ENCODE measurements around the gene ABHD17C. TPM values are rescaled to one million over a fixed set of nuclear protein-coding genes. Genes with fewer than 3 reads are reported as not detected.
A peak's percentile ranks its signal among the peaks of the same experiment; 100 is the strongest.

Gene ABHD17C
- total and polyA plus RNA-seq, 2 of the 8 experiments (the other 6 are each of a cell fraction or from before 2014, with no cell fraction given) = 20.2 to 29.8 TPM

DNA sequence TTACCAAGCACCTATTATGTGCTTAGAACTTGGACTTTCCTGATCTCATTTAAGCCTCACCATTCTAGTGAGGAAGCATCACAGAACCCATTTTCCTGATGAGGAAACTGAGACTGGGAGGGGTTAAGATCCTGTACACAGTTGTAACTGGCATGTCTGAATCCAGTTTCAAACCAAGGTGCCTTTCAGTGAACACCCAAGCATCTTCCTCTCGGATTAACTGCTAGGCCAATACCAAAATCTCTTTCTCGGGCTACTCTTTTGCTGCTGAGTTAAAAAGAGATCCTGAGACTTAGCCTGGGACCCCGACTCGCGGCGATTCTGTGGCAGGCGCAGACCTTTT is 83.5 kb downstream of the ABHD17C start:
- Histone ChIP-seq H4K5ac (ENCODE audit: insufficient read length, low read depth, low read length) (no peak overlapping the region), H3K27me3 (replicated peaks in 1 of 4; ENCODE audit: control insufficient read depth in 3 of 4, extremely low read depth in 1 of 4, insufficient read depth in 3 of 4, low read length in 3 of 4) (peaks cover 4 to 43% (median 33%) of the 10 kb centered on the region in 4 experiments), H2BK12ac (ENCODE audit: low read depth, low read length) (no peak overlapping the region), H3K14ac (ENCODE audit: insufficient read length) (no peak overlapping the region), H3K79me1 (ENCODE audit: low read depth, low read length) (no peaks in the 10 kb centered on the region), H3K79me2 (ENCODE audit: control insufficient read depth in 1 of 2, insufficient read depth in 2 of 2, low read length in 2 of 2) (no peaks in the 10 kb centered on the region), H3K4ac (replicated peaks; ENCODE audit: insufficient read length, low read depth, low read length) (no peak overlapping the region), H2BK20ac (ENCODE audit: low read length) (no peak overlapping the region), H4K8ac (ENCODE audit: extremely low read depth, insufficient read depth, low read length) (no peak overlapping the region), H3K4me3 (ENCODE audit: extremely low read depth in 1 of 4, insufficient read depth in 2 of 4, low read depth in 3 of 4, low read length in 4 of 4) (peak overlapping the region in 2 of 4 experiments; percentile 19 to 63; a peak in 3 of 8 replicates), H3K9ac (replicated peaks in 1 of 4; ENCODE audit: extremely low read depth in 1 of 4, low read depth in 3 of 4, low read length in 3 of 4) (no peak overlapping the region), H3K27ac (ENCODE audit: low read depth, low read length) (no peak overlapping the region), H2BK5ac (ENCODE audit: low read depth, low read length) (no peak overlapping the region), H4K91ac (replicated peaks; ENCODE audit: insufficient read length, low read length) (no peak overlapping the region), H2BK120ac (replicated peaks; ENCODE audit: low read depth, low read length) (no peak overlapping the region), H3K9me3 (ENCODE audit: insufficient read depth in 2 of 2, low read depth in 1 of 2, low read length in 1 of 2) (no peaks in the 10 kb centered on the region), H3K23ac (ENCODE audit: insufficient read length) (no peak overlapping the region), H3K4me2 (ENCODE audit: insufficient read depth in 1 of 2, low read depth in 2 of 2, low read length in 2 of 2) (peak overlapping the region; percentile 98 to 99), H3K23me2 (ENCODE audit: low read depth, low read length) (peaks cover 15% of the 10 kb centered on the region), H3K4me1 (replicated peaks in 1 of 4; ENCODE audit: control insufficient read depth in 3 of 4, insufficient read depth in 4 of 4, low read length in 3 of 4) (peaks cover 0 to 7% (median 4%) of the 10 kb centered on the region in 4 experiments; a peak in 5 of 7 replicates), H2BK15ac (ENCODE audit: low read length) (no peak overlapping the region), H4K20me1 (replicated peaks in 1 of 2; ENCODE audit: control insufficient read depth in 1 of 2, insufficient read depth in 2 of 2, low read length in 2 of 2) (peaks cover 0 to 5% of the 10 kb centered on the region in 2 experiments), H3K56ac (replicated peaks; ENCODE audit: insufficient read length, low read depth, low read length) (no peak overlapping the region), H3K18ac (ENCODE audit: extremely low read depth, low read length) (no peak overlapping the region), H3K36me3 (ENCODE audit: control insufficient read depth in 2 of 4, insufficient read depth in 4 of 4, low read length in 3 of 4) (no peaks in the 10 kb centered on the region), H2AK5ac (ENCODE audit: low read depth, low read length) (no peak overlapping the region), H2AFZ (ENCODE audit: low read length) (no peak overlapping the region)
- DNase-seq (ENCODE audit: low read depth in 1 of 2, low spot score in 2 of 2) (no peak), FAIRE-seq (no peak)
- POLR2A ChIA-PET (ENCODE audit: partially characterized antibody) = interaction anchor here (1.6 to 2.3 kb wide), 2 partner anchors 83 to 211 kb away, joined by 8 to 9 read pairs; partner anchors contain the start of gene ABHD17C
- TF ChIP-seq TAF1 (IDR thresholded peaks at IDR 0.05; ENCODE audit: low read depth, low read length) = no peak
- no peak for TF ChIP-seq TAF7 (optimal IDR thresholded peaks at IDR 0.05; ENCODE audit: borderline replicate concordance, low read depth, low read length)
- peak; percentile 65; the same call in 1 of the 2 replicates for TF ChIP-seq KDM1A (IDR thresholded peaks at IDR 0.05; ENCODE audit: borderline replicate concordance, low read length)
- CTCF ChIA-PET (ENCODE audit: partially characterized antibody) = interaction anchor here (0.7 to 8.3 kb wide), 43 partner anchors 8 to 322 kb away, joined by 3 to 133 read pairs (median 7); no protein-coding TSS in a partner anchor
- WGBS, 2 experiments (ENCODE audit: extremely low coverage in 1 of 2, insufficient coverage in 1 of 2, insufficient read length in 1 of 2, insufficient replicate concordance in 2 of 2, low coverage in 1 of 2, low lambda C conversion rate in 2 of 2, missing lambda C conversion rate in 1 of 2) = 34% methylated on average over 7 of the region's 7 CpGs; no CpG with 5 or more reads in 1 of the 2 experiments

Data from H1 (cell line).